HG02884 (cell line): ENCODE results near the gene TPRG1L.

Experiments used
- ATAC-seq: cut with Tn5 transposase; IDR thresholded peaks from one replicate; pipeline ENCODE4 v1.9.1; 2021; ENCODE audit warnings: mild to moderate bottlenecking, moderate library complexity; ENCODE audit not compliant: unreplicated experiment

Gene TPRG1L

DNA sequence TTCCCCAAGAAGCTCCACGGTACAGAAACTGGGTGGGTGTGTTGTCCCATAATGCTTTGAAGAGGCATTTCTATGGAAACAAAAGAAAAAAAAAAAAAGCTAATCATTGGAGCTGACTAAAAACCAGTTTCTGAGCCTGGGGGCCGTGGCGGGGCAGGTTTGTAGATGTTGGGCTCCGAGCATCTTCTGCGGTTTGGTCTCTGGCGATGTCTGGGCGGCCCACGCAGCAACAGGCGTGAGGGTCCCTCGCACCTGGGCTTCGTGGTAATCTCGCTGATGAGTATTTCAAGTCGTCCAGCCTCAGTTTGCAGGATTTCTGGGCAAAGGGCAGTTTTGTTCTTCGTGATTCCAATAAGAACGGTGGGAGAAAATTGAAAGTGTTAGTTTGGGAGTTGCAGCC lies 34.3 kb downstream of the TPRG1L start:
- no peak for ATAC-seq

DNA sequence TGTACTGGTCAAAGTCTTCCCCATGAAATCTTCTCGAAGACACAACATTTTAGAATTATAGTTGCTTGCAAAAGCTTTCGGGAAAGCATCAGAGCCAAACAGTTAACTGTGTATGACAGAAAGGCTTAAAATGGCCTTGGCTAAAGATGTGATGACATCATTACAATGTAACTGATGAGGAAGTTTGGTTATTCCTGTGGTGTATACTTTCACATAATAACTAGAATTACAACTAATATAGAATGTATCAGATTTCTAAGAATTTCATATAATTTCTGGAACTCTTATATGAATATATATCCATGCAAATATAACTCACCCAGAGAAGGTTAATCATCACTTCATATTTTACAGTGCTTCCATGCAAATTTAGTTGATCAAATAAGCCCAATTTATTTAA lies 35.9 kb downstream of the TPRG1L start:
- no peak for ATAC-seq

DNA sequence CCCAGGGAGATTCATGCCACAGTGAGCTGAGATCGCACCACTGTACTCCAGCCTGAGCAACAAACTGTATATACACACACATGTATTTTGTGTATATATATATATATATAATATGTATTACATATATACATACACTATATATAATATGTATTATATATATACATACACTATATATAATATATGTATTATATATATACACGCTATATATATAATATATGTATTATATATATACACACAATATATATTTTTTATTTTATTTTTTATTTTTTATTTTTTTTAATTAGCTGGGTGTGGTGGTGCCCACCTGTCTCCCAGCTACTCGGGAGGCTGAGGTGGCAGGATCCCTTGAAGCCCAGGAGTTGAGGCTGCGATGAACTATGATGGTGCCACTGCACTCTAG lies 36.8 kb downstream of the TPRG1L start:
- no peak for ATAC-seq

DNA sequence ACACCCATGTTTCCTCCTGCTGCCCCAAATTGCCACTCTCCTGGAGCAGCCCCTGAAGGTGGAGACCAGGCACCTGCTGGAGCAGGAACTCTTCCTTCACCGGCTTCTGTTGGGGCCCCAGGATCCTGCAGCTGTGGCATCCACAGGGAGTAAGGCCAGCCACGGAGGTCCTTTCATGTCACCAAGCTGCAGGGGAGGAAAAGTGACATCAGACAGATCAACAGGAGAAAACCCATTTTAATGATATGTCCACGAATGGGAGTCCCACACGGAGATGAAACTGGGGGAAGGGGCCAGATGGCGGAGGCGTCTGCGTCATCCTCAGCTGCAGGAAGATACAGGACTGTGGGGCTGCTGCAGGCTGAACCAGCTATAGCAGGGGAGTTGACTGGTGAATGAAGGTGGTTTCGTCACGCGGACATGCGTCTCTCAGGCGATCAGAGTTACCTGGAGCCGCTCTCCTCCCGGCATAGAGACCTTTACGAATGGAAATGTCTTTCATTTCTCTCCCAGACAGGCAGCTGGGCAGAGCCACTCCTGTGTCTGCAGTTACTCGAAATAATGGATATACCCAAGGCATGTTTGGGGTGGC lies 37.4 kb downstream of the TPRG1L start:
- ATAC-seq, result no peak

DNA sequence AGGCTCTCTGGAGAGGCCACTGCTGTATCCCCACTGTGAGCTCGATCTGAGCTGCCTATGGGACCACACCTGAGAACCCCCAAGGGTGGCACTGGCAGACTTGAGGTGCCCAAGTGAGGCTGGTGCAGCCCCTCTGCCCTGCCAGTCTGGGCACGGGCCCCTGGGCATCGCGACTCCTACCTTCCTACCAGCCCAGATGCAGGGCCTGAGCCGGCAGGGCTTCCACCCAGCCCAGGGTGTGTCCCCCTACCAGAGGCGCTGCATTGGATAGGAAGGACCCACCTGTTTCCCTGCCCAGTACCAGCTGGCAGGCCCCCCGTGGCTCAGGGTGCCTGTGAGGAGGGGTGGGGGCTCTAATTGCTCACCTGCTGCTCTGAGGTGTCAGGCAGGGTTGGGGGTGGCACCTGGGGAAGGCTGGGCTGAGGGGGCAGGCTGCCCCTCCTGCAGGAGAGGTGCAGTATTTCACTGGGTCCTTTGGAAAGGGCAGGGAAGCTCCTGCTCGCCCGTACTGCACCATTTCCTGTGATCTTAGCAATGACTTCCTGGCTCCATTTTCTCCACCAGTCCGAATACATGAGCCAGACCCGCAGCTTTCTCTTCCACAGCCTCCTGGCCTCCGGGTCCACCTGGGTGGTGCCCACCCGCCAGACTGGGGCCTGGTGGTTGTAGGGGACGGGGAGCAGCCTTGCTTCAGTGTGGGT lies 39.3 kb downstream of the TPRG1L start:
- ATAC-seq, result no peak

DNA sequence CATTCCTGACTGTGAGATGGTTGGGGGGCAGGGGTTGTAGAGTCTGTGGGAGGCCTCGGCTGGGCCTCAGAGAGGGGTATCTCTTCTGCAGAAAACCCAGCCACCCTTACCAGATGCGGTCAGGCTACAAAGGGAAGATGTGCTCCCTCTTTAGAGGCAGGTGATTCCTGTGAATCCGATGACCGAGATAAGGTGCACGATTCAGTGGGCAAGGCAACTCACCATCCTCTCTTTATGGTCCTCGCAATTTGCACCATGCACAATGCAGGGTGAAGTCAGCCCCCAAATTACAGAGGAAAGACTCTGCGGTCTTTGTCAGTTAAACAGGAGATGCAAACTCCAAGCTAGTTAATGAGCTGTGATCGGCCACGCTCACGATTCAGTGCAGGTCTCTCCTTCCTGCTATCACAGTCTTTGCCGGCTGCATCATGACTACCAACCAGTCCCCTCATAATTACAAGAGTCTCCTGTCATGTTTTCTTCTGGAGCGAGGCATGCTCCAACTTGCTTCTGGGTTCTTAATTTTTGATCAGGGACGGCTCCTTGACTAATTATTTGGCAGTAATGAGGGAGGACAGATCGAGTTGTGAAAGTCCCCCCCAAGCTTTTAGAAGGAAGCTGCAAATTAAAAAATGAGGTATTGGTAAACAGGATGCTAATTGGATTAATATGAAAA lies 40.0 kb downstream of the TPRG1L start:
- no peak for ATAC-seq

DNA sequence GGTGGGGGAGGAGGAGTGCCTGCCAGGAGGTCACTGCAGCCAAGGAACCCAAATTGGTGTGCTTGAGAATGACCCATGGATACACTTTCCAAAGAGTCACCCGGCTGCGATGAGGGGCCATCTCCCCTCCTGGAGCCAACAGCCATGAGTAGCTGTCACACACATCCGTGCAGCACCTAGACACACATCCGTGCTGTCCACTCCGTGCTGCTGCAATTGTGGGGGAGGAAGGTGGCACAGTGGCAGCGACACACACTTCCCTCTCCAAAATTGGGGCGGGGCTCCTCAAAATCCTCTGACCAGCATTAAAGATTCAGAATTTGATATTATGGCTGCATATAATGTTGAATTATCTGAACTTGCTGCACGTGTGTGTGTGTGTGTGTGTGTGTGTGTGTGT lies 43.3 kb downstream of the TPRG1L start:
- ATAC-seq, result no peak

DNA sequence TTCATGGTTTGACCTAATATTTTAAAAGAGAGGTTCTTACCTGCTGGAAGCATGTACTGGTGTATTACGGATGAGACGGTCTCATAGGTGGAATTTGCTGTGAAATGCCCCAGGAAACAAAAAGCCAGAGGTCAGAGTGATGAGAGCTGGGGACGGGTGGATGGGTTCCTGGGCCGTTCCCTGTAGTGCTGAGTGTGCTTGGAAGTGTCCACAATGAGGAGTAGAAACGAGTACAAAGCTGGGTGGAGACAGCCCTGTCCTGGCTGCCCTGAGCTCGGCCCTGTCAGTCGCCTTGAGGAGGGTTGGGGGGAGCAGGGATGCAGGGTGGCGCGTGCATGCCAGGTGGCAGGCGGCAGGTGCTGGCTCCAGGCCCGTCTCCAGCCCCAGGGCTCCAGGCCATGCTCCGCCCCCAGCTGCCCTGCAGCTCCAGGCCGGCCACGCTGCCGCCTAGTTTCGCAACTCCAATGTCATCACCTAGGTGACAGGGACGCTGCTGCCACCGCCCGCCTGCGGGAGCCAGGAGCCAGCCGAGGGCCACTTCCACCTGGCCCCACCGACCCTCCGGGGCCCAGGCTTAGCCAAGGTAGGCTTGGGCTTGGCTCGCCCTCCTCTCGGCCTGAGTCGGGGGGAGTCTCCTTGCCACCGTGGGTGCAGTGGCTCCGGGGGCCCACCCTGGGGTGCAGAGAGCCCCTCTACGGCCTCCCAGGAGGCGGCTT lies 43.9 kb downstream of the TPRG1L start:
- ATAC-seq, result no peak

DNA sequence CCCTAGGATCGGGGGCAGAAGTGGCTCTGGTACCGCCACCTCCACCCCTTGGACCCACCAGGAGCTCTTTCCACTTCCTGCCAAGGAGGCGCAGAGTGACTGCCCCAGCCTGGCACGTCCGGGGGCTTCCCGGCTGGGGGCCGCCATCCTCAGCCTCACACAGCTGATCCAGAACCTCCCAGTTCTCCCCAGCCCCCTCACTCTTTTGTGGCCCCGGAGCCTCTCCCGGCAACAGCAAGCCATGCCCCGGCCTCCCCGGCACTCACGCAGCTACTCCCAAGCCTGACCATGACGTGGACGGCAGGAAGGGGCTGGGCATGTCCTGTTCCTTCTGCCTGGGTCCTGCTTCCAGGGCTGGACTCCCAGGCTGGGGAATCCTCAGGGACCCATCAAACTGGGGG lies 44.6 kb downstream of the TPRG1L start:
- ATAC-seq, result no peak

DNA sequence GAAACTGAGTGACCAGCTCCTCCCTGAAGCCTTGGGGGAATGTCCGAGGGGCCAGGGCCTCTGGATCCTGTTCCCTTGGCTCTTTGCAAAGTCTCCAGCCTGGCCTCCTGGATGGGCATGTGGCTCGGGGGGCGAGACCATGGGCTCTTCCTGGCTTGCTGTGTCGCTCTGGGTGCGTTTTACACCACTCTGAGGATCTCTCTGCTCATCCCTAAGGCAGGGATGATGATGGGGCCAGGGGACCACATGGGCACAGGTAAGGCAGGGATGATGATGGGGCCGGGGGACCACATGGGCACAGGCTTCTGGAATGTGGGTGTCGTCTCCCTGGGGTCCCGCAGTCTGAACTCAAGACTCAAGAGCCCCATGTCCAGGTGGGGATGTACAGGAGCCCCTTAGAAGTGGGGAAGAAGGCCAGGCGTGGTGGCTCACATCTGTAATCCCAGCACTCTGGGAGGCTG lies 45.2 kb downstream of the TPRG1L start:
- no peak for ATAC-seq

DNA sequence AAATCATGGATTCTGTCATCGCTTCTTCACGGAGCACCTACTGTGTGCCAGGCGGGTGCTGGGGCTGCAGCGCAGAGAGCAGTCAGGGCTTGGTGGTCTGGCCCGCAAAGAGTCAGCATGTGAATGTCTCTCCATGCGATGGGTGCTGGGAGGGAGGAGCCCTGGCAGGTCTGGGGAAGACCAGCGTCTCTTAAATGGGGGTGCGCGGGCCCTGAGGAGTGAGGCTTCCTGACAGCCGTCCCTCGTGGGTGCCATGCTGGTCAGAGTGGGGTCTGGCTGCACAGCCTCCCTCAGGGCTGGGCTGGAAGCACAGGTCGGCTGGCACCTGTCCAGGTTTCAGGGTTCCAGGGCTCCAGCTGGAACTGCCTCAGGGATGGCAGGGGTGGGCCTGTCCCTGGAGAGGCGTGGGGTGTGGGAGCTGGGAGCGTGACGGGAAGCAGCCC lies 46.0 kb downstream of the TPRG1L start:
- no peak for ATAC-seq

DNA sequence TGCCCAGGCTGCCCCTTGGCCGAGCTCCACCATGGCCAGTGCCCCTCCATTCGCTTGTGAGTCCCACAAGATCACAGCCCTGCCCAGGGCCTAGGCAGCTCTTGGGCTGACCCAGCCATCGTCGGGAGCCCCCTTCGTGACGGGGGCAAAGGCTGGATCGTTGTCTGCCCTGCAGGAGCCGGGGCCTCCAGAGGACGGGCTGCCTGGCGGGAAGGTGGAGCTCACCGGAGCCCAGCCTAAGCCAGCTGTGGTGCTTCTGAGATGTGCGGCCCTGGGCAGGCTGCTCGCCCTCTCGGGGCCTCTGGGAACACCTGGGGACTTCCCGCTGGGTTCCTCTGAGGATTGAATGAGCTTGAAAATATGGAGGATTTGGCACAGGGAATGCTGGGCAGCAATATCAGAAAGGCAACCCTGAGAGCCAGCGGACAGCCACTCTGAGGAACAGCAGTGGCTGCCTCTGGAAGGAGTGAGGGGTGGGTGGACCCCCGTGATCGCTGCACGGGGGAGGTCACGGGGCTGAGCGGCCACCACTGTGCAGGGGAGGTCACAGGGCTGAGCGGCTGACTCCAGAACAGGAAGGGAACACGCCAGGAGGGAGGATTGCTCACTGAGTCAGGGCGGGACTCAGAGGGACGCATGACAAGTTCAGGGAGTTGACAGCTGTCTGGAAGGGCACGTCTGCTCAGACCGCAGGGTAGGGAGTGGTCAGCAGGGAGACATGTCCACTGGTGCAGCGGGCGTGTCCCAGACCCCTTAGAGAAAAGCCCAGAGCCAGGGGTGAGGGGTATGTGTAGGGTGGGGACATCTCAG lies 46.8 kb downstream of the TPRG1L start:
- ATAC-seq, result no peak

DNA sequence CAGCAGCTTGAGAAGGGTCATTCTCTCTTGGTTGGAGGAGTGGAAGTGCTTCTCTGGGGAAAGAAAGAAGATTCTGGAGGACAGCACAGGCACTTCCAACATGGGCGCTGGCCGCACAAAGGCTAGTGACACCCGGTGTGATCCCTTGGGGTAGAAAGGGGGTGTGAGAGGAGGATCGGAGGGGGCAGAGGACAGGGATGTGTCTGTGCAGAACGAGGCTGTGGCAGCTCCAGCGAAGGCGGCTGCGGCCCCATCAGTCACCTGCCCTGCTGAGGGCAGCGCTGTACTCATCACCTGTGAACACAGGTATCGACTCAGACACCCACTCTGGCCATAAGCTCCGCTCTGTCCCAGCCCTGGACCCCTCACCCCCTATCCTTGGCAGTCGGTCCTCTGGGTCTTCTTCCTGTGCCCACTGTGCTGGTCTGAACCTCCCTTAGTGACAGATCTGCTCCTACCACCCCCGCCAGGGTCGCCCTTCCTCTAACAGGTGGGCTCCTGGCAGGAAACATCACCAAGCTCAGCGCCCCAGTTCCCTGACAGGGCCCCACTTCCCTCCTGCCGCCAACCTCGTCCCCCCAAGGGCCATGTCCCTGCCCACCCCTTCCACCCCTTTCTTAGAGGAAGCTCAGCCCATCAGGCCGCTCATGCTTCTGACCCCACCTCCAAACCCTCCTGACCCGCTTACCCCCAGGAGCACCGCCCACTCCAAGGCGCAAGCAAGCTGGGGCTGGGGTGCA lies 47.6 kb downstream of the TPRG1L start:
- ATAC-seq, result no peak

DNA sequence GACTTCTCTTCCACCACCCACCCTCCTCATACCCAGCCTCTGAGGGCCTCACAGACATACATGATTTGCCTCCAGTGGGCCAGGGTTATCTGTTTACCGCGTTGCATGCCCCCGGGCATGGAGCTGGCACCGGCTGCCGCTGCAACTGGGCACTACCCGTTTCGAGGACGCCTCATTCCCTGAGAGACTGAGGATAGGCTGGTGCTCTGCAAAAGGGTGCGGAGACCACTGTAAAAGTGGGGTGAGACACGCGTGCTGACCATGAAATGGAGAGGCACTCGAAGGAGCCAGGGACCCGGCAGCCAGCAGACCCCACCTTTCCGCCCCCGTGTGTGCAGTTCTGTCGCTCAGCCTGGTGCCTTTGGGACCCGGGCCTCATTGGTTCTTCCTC lies 48.2 kb downstream of the TPRG1L start:
- no peak for ATAC-seq

DNA sequence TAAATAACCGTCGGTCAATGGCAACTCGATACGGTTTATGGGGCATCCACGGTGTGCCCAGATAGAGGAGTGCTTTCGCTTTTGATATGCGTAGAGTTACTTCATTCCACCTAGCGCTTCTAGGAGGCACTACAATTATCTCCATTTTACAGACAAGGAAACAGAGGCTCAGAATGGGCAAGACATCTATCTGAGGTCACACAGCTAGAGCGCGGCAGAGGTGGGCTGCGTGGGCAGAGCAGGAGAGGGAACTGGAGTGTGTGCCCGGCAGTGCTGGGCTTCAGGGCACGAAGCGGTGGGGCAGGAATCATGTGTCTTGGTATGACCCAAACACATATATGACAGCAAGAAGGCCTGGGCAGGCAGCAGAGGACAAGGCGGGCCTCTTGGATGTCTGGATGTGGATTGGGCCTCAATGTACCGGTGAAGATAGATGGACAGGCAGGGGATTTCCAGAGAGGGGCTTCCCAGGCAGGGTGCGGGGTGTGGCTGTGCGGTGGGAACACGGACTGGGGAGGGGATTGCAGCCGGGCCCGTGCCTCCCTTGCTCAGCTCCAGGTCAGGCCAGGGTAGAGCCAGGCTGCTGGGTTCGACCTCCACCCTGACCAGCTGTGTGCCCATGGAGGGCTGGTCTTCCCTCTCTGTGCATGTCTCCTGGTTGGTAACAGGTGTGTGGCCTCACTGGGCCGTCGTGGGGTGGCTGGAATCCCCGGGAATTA lies 48.7 kb downstream of the TPRG1L start:
- ATAC-seq, result no peak

DNA sequence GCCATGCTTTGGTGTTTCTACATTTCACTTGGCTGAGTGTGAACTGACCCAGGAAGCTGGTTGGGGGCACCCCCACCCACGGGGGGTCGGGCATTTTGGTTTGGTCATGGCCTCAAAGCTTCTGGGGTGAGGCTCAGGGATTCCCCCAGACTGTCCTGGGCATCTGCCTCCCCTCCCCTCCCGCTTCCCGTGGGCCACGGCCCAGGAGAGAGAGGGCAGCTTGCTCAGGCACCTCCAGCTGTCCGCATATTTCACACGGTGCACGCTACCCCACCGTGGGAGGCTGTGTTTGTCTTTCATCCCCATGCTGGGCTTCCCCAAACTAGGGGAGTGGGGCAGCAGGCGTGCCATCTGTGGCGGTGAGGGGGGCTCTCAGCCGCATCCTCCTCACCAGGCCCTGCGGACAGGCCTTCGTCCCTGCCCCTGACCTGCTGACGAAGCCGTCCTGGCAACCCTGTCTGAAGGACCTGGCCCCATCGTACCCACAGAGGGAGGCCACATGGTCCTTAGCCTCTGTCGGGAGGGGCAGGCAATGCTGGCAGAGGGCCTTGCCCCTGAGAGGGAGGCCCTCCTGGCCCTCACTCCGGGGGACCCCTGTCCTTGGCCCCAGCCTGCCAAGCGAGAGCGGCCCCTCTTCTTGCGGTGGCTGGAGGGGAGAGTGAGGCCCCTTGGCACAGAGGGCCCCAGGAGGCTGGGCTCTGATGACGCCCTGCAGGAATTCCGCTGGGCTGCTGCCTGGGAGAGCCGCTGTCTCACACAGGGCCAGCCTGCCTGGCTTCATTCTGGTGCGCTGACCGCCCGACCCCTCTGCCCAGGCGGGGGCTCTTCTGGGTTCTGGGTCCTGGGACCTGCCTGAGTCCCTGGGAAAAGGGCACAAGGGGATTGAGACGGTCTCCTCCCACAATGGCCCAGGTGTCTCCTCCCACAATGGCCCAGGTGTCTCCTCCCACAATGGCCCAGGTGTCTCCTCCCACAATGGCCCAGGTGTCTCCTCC lies 49.6 kb downstream of the TPRG1L start:
- no peak for ATAC-seq

DNA sequence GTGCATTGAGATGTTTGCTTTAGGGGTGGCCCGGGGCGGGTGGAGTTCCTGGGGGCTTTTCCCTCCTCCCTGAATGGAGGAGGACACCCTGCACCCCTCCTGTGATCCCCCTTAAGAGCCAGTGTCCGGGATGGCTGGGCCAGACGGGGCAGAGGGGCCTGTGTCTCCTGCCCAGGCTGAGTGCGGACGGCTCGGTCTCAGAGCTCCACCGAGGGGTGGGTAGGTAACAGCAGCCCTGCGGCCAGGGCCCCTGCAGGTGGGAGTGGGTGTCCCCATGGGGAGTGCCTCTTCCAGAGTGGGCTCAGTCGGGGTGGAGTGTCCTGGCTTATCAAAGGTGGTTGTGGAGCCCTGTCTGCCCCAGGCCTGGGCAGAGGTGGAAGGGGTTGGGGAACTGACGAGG lies 50.6 kb downstream of the TPRG1L start:
- no peak for ATAC-seq
